Fibroblast of lung (primary cell): ENCODE data around the gene MLST8.

Source experiments
- CTCF ChIP-seq, 2 donors: IDR thresholded peaks in 1 of 2; conservative IDR thresholded peaks in 1 of 2; 1 replicate in 1 of 2; 2 replicates in 1 of 2; pipeline ENCODE4 v1.5.1; 2011 to 2012; ENCODE audit warnings: low read length in 2 of 2, control low read depth in 1 of 2, inconsistent platforms in 1 of 2, low read depth in 1 of 2, mild to moderate bottlenecking in 1 of 2
- EZH2 ChIP-seq: IDR thresholded peaks from 2 replicates; pipeline ENCODE4 v1.5.1; 2012; ENCODE audit warnings: low read length, control low read depth, mild to moderate bottlenecking; ENCODE audit errors: missing control alignments

- no peak for TF ChIP-seq CTCF (conservative IDR thresholded peaks at IDR 0.05 in 1 of 2, IDR thresholded peaks at IDR 0.05 in 1 of 2; ENCODE audit: low read depth in 1 of 2, low read length in 2 of 2)
- no peak for TF ChIP-seq EZH2
Measured at GRCh38 chr16:2242598-2242997, 37.3 kb downstream of the MLST8 start.
